A673 (cell line): Measurements from ENCODE around the gene C1orf167. TPM values are rescaled to one million over a fixed set of nuclear protein-coding genes. Genes with fewer than 3 reads are reported as not detected.
"Not testable (repeated sequence)": the region's sequence is repeated elsewhere in the genome, so short reads cannot be mapped to it uniquely, and the experiment has no call there.

ENCODE experiments used
- BruUV-seq: library from RNA; stranded (reverse); fragments of 400-500 nt; replicated peaks from 2 replicates; lab custom pipeline; 2021; lab: Mats Ljungman, UMichigan
- CTCF ChIA-PET: fragments of 300-600 bp; sonication (Branson Sonifier 250); formaldehyde crosslinking; loops from one replicate; lab custom pipeline; 2022; ENCODE audit warnings: antibody characterized with exemption; lab: Charles Lee
- POLR2A ChIA-PET: fragments of 300-600 bp; sonication (Branson Sonifier 250); formaldehyde crosslinking; loops from one replicate; lab custom pipeline; 2022; ENCODE audit warnings: antibody characterized with exemption; ENCODE audit not compliant: low non-redundant PET; lab: Charles Lee
- DNase-seq: peaks from one replicate; pipeline ENCODE4 v3.0.0-alpha.2; 2015; ENCODE audit warnings: low spot score
- H3K27ac ChIP-seq: fragments of 200-600 bp; sonication (generic); 2 replicates; pipeline ENCODE4 v1.5.1; 2016; ENCODE audit warnings: mixed run types, low read depth, mild to moderate bottlenecking, mixed read lengths, antibody characterized with exemption, low read length; ENCODE audit not compliant: poor library complexity, severe bottlenecking
- H3K27me3 ChIP-seq: fragments of 200-600 bp; sonication (generic); replicated peaks from 2 replicates; pipeline ENCODE4 v1.6.1; 2017; ENCODE audit warnings: mixed run types, low read depth, mild to moderate bottlenecking, mixed read lengths, antibody characterized with exemption, low read length; ENCODE audit not compliant: insufficient read depth, poor library complexity
- H3K36me3 ChIP-seq: fragments of 200-600 bp; sonication (generic); 2 replicates; pipeline ENCODE4 v1.6.1; 2016; ENCODE audit warnings: mixed run types, mild to moderate bottlenecking, mixed read lengths, antibody characterized with exemption, low read length; ENCODE audit not compliant: insufficient read depth, poor library complexity, severe bottlenecking
- H3K4me1 ChIP-seq: fragments of 200-600 bp; sonication (generic); 2 replicates; pipeline ENCODE4 v1.6.1; 2017; ENCODE audit warnings: mixed run types, mild to moderate bottlenecking, mixed read lengths, antibody characterized with exemption, low read length; ENCODE audit not compliant: insufficient read depth, poor library complexity, severe bottlenecking
- H3K4me3 ChIP-seq: fragments of 200-600 bp; sonication (generic); 2 replicates; pipeline ENCODE4 v1.5.1; 2016; ENCODE audit warnings: low read depth, mixed run types, mild to moderate bottlenecking, mixed read lengths, low read length; ENCODE audit not compliant: poor library complexity, severe bottlenecking
- H3K9me3 ChIP-seq: fragments of 200-600 bp; sonication (generic); 2 replicates; pipeline ENCODE4 v1.6.1; 2016; ENCODE audit warnings: mixed run types, low read depth, mild to moderate bottlenecking, mixed read lengths, antibody characterized with exemption, low read length; ENCODE audit not compliant: poor library complexity, severe bottlenecking
- CTCF ChIP-seq: fragments of 300-800, 200-600 bp; sonication (generic); conservative IDR thresholded peaks from 2 replicates; pipeline ENCODE4 v1.5.1; 2017; ENCODE audit warnings: low read depth, mild to moderate bottlenecking, antibody characterized with exemption, low read length, moderate library complexity, mixed read lengths
- EZH2 ChIP-seq: fragments of 200-600 bp; sonication (generic); IDR thresholded peaks from 2 replicates; pipeline ENCODE4 v1.6.1; 2017; ENCODE audit warnings: borderline replicate concordance, low read depth, mild to moderate bottlenecking, mixed read lengths, antibody characterized with exemption, low read length; ENCODE audit not compliant: poor library complexity, severe bottlenecking
- intact Hi-C: fragments of 100-400 bp; cut with micrococcal nuclease; formaldehyde crosslinking; loops from one replicate; pipeline ENCODE4 v1.10.0; 2022; ENCODE audit not compliant: unreplicated experiment
- total RNA-seq: library from RNA; stranded (reverse); gene quantifications from 2 replicates; pipeline ENCODE4 v1.2.3, GENCODE V29; 2021

C1orf167 gene
- total RNA-seq, 1 experiment from 2014 or later, result not detected

GRCh38 chr1:11802973-11803885, 41.2 kb downstream of the C1orf167 start:
- H3K27me3 ChIP-seq, result no peaks in the 10 kb centered on the region
- BruUV-seq, result no TSS peak
- TF ChIP-seq CTCF, result no peak
- TF ChIP-seq EZH2, result no peak
- POLR2A ChIA-PET, result interaction anchor here (0.5 to 1.0 kb wide), 3 partner anchors 12 to 106 kb away, joined by 3 to 8 read pairs (median 4); no protein-coding TSS in a partner anchor
- peaks cover 32% of the 10 kb centered on the region for H3K36me3 ChIP-seq
- peak overlapping the region; percentile 88 for H3K27ac ChIP-seq
- DNase-seq, result peak; percentile 95
- H3K9me3 ChIP-seq, result no peaks in the 10 kb centered on the region
- H3K4me1 ChIP-seq, result peaks cover 39% of the 10 kb centered on the region
- CTCF ChIA-PET, result no interaction called here
- intact Hi-C loops, result no loop called here
- peak overlapping the region; percentile 7 for H3K4me3 ChIP-seq

- Histone ChIP-seq H3K4me1 (peaks cover 42% of the 10 kb centered on the region), H3K36me3 (peaks cover 41% of the 10 kb centered on the region), H3K4me3 (peak overlapping the region; percentile 79), H3K27ac (peak overlapping the region; percentile 88)
- POLR2A ChIA-PET, result interaction anchor here (0.6 to 1.0 kb wide), 2 partner anchors 104 to 105 kb away, joined by 3 to 4 read pairs; no protein-coding TSS in a partner anchor
- H3K27me3 ChIP-seq, H3K9me3 ChIP-seq, intact Hi-C loops, DNase-seq, CTCF ChIA-PET: not testable (repeated sequence)
- BruUV-seq, result TSS peak; percentile 41
Measured at GRCh38 chr1:11803924-11804665, 42.1 kb downstream of the C1orf167 start.

- peak; percentile 43 for DNase-seq
- CTCF ChIA-PET, result no interaction called here
- Histone ChIP-seq H3K4me1 (peaks cover 42% of the 10 kb centered on the region), H3K4me3 (peak overlapping the region; percentile 79), H3K36me3 (peaks cover 42% of the 10 kb centered on the region), H3K27me3 (no peaks in the 10 kb centered on the region), H3K27ac (peak overlapping the region; percentile 88), H3K9me3 (no peaks in the 10 kb centered on the region)
- no TSS peak for BruUV-seq
- POLR2A ChIA-PET, result interaction anchor here (0.7 kb wide), 1 partner anchor 146 kb away, joined by 3 read pairs; no protein-coding TSS in a partner anchor
- intact Hi-C loops, result loop anchor here (5.0 kb wide), 1 partner anchor 123 kb away; the partner anchor contains the start of gene MAD2L2
- no peak for TF ChIP-seq CTCF
- no peak for TF ChIP-seq EZH2
Measured at GRCh38 chr1:11804666-11805421, 42.9 kb downstream of the C1orf167 start.
